RWPE1 (cell line): ENCODE data around the gene RAB19.
"Not testable (repeated sequence)": the region's sequence is repeated elsewhere in the genome, so short reads cannot be mapped to it uniquely, and the experiment has no call there.

Experiments used
- CTCF ChIA-PET: fragments of 350-600 bp; sonication (Branson Sonifier 250); formaldehyde crosslinking; extraction: SDS; loops from one replicate; lab custom pipeline; 2021; lab: Yijun Ruan, JAX
- POLR2A ChIA-PET: fragments of 400-600 bp; formaldehyde crosslinking; extraction: SDS; loops from one replicate; lab custom pipeline; 2020; ENCODE audit warnings: antibody characterized with exemption; ENCODE audit not compliant: low non-redundant PET; lab: Yijun Ruan, JAX
- DNase-seq: peaks from one replicate; pipeline ENCODE4 v3.0.0; 2012; ENCODE audit warnings: low spot score
- H3K27ac ChIP-seq: fragments of 450-650 bp; 2 replicates; pipeline ENCODE4 v1.5.1; 2017
- CTCF ChIP-seq: fragments of 450-650 bp; conservative IDR thresholded peaks from 2 replicates; pipeline ENCODE4 v1.5.1; 2017; ENCODE audit warnings: low read depth, mild to moderate bottlenecking

RAB19 gene

GRCh38 chr7:140417456-140418155 lies 13.7 kb downstream of the RAB19 start:
- TF ChIP-seq CTCF, result no peak
- DNase-seq, result no peak

DNA sequence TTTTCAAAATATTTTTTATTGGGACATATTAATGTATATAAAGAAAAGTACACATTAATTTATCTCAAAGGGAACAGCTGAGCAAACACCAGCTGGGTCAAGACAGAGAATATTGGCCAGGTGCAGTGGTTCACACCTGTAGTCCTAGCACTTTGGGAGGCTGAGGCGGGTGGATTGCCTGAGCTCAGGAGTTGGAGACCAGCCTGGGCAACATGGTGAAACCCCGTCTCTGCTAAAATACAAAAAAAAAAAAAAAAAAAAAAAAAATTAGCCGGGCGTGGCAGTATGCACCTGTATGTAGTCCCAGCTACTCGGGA lies 14.3 kb downstream of the RAB19 start:
- POLR2A ChIA-PET, H3K27ac ChIP-seq, DNase-seq, CTCF ChIA-PET: not testable (repeated sequence)

More at GRCh38 chr7:140417456-140418155, 13.7 kb downstream of the RAB19 start:
- POLR2A ChIA-PET, result no interaction called here
- CTCF ChIA-PET, result interaction anchor here (0.6 kb wide), 1 partner anchor 67 kb away, joined by 6 read pairs; no protein-coding TSS in a partner anchor
- H3K27ac ChIP-seq, result no peak overlapping the region

DNA sequence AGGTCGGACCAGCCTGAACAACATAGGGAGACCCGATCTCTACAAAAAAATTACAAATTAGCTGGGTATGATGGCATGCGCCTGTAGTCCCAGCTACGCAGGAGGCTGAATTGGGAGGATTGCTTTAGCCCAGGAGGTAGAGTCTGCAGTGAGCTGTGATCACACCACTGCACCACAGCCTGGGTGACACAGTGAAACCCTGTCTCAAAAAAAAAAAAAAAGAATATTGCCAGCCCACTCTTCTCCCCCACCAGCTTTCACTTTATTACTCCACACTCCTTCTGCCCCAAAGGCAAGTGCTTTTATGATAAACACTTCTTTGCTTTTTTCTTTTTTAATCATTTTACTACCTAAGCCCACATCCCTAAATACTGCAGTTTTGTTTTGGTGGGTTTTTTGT lies 14.8 kb downstream of the RAB19 start:
- ChIA-PET CTCF (no interaction called here), POLR2A (no interaction called here)
- DNase-seq, result no peak
- H3K27ac ChIP-seq, result no peak overlapping the region
- TF ChIP-seq CTCF, result no peak

GRCh38 chr7:140421521-140421920 lies 17.7 kb downstream of the RAB19 start:
- ChIA-PET CTCF (no interaction called here), POLR2A (no interaction called here)
- no peak for DNase-seq
- no peak overlapping the region for H3K27ac ChIP-seq
- no peak for TF ChIP-seq CTCF

DNA sequence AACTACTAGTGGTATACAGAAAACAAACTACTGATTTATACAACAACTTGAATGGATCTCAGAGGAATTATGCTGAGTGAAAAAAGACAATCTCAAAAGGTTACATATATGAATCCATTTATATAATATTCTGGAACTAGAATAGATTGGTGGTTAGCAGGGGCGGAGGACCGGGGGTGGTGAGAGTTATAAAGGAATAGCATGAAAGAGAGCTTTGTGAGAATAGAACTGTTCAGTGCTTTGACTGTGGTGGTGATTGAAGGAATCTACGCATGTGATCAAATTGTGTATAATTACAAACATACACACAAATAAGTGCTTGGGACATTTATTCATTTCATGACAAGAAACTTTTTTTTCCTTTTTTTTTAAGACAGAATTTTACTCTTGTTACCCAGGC lies 19.6 kb downstream of the RAB19 start:
- DNase-seq, result no peak
- no peak overlapping the region for H3K27ac ChIP-seq
- POLR2A ChIA-PET, result no interaction called here
- no peak for TF ChIP-seq CTCF
- CTCF ChIA-PET, result no interaction called here

- ChIA-PET POLR2A (no interaction called here), CTCF (interaction anchor here (0.7 kb wide), 1 partner anchor 42 kb away, joined by 3 read pairs; no protein-coding TSS in a partner anchor)
- no peak for TF ChIP-seq CTCF
- DNase-seq, result no peak
- no peak overlapping the region for H3K27ac ChIP-seq
Measured at GRCh38 chr7:140425718-140426117, 21.9 kb downstream of the RAB19 start.

DNA sequence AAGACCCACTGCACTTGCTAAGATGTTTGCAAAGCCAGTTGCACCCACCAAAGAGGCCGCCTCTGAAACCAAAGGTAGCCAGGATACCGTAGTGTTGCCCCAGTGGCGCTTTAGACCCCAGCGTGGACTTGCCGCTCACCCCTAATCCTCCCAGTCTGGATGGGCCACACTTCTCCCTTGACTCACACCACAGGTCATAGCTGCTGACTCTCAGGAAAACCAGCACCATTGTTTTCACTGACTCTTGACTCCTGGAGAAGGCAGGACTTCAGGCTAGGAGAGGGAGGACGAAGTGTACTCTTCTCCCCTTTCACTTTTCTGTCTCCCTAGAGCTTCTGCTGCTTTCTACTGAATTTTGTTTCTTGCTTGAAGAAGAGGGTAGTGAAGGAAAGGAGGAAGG lies 22.3 kb downstream of the RAB19 start:
- no peak for TF ChIP-seq CTCF
- ChIA-PET POLR2A (no interaction called here), CTCF (interaction anchor here (0.7 kb wide), 1 partner anchor 42 kb away, joined by 3 read pairs; no protein-coding TSS in a partner anchor)
- no peak overlapping the region for H3K27ac ChIP-seq
- no peak for DNase-seq
